Stimulated activated CD8-positive, alpha-beta memory T cell treated with anti-CD3 and anti-CD28 coated beads, Interleukin-12 subunit alpha, Interleukin-12 subunit beta, amount 100 ng/mL, for 24 hours (primary cell): ENCODE results near the gene GRID2.
"Not testable (repeated sequence)": the region's sequence is repeated elsewhere in the genome, so short reads cannot be mapped to it uniquely, and the experiment has no call there.

Experiments used
- DNase-seq: peaks from one replicate; pipeline ENCODE4 v3.0.0-alpha.2; 2020; ENCODE audit errors: extremely low read depth

GRID2 gene

DNA sequence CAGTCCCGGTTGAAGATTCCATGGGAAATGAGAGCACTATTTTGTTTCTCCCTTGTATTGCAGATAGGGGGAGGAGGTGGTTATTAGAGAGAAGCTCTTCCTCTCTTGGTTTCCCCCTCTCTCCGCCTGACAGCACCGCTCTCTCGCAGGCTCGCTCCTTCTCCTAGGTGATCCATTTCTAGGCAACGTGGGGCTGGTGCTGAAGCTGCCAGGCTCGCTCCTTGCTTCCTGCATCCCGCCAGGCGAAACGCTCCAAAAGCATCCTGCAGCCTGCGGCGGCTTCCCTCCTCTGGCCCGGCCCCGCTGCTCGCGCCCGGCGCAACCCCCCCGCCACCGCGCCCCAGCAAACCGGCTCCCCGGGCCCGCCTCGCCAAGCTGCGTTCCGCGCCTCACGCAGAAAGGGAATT lies at the start of gene GRID2:
Gene GRID2, plus strand, starts transcription at position 346 of the 407 bp plus-strand sequence.
- no peak for DNase-seq

GRCh38 chr4:92253986-92254671 lies 49.6 kb upstream of the GRID2 start:
- no peak for DNase-seq

- no peak for DNase-seq
These were observed 48.9 kb upstream of the GRID2 start for GRCh38 chr4:92254767-92255442.

- no peak for DNase-seq
These were observed 47.9 kb upstream of the GRID2 start for GRCh38 chr4:92255920-92256244.

GRCh38 chr4:92257931-92258857 lies 45.6 kb upstream of the GRID2 start:
- DNase-seq = no peak

- no peak for DNase-seq
These were observed 42.5 kb upstream of the GRID2 start for GRCh38 chr4:92261256-92261655.

DNA sequence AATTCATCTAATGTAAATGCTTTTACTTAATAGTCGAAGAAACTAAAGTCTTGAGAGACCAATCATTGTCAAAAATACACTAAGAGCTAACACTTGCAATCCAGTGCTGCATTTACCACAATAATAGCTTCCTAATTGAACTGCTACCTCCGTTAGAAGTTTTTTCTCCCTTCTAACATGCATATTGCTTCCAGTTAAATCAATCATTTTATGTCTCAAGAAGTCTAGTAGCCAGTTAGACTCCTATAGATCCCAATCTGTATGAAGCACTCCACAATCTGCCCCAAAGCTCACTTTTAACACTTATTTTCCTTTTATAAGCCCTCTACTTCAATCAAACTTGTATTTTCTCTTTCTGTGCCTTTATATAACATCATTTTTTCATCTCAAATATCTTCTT lies 41.4 kb upstream of the GRID2 start:
- DNase-seq = no peak

GRCh38 chr4:92263010-92263409 lies 40.8 kb upstream of the GRID2 start:
- DNase-seq = no peak

DNA sequence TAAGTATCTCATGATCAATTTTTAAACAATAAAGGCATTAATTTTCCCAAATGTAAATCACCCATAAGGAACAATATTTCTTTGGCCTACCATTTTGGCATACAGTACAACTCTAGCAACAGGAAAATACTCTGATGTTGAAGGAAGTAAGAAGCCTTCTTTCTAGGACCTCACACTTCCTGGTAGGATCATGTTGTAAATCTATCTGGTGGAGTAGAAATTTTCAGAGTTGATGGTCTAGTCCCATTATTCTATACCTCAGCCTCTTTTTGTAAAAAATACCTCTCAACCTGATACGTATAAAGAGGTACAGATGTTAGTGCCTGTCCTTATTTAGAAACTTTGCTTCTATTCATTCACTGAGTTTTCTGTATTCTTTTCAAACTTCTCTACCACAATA lies 40.2 kb upstream of the GRID2 start:
- DNase-seq = no peak

DNA sequence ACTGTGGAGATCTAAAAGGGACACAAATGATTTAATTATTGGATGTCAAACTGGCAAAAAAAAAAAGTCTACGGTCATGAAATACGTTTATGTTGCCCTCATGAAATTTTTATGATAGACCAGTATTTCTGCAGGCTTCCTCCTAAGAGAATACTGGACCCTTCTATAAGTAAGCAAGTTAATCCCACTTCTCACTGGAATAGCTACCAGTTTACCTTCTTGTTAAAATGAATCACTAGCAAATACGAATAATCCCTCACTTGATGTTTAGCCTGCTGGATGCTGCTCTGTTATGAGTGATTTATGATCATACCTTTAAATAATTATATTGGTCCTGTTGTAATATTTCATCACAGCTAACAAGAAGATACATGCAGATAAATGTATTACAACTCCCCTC lies 39.6 kb upstream of the GRID2 start:
- DNase-seq = no peak

- DNase-seq = no peak
These were observed 38.7 kb upstream of the GRID2 start for GRCh38 chr4:92265021-92265420.

- no peak for DNase-seq
These were observed 38.0 kb upstream of the GRID2 start for GRCh38 chr4:92265798-92266197.

GRCh38 chr4:92266521-92266920 lies 37.2 kb upstream of the GRID2 start:
- no peak for DNase-seq

DNA sequence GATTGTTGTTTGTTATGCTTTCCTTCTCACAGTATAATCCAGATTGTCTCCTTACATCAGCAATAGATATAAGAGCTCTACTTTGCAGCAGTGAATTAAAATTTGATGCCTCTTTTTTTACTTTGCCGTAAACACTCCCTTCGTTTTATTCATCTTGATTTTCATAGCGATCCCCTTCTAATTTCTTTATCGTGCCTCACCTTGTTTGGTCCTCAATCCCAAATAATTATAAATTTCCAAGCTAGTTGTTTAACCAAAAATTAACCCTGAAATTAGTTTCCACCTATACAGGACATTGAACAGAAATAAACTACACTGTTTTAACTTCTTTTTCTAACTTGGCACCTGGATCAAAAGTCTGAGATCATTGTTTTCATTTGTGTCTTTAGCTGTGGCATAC lies 35.1 kb upstream of the GRID2 start:
- no peak for DNase-seq

DNA sequence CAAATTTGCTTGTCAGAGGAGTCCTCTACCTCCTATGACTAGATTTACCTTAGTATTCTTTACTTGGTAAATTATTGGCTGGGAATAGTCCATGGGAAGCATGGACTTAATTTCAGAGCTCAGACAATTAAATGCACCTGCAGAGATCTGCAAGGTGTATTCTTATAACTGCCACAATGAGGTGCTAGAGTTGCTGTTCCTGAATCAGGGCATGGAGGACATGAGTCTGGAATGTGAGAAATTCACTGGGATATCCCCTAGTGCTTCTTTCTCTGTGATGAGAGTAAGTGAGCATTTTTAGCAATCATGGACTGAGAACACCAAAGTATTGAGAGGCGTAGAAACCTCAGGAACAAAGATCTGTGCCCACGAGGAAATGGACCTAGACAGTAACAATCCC lies 32.9 kb upstream of the GRID2 start:
- no peak for DNase-seq

DNA sequence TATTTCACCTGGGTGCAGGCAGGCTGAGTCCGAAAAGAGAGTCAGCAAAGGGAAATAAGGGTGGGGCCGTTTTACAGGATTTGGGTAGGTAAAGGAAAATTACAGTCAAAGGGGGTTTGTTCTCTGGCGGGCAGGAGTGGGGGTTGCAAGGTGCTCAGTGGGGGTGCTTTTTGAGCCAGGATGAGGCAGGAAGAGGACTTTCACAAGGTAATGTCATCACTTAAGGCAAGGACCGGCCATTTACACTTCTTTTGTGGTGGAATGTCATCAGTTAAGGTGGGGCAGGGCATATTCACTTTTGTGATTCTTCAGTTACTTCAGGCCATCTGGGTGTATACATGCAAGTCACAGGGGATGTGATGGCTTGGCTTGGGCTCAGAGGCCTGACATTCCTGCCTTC lies 32.2 kb upstream of the GRID2 start:
- DNase-seq = not testable (repeated sequence)

GRCh38 chr4:92277057-92277881 lies 26.5 kb upstream of the GRID2 start:
- DNase-seq = not testable (repeated sequence)

DNA sequence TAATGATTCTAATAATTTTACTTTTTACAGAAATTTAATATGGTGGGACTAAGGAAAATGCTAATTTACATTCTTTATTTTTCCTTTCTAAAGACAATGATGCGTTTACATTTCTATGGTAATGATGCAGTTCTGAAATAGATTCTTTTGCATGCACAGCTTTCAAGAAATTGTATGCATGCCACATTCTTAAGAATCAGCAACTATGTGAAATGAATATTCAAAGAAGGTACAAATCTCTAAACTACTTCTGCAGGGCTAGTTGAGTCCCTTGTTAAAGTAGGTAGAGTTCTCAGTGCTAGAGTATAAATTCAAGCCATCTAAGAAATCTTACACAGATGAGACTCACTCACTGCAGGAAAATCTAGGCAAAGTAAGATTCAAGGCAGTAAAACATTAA lies 24.5 kb upstream of the GRID2 start:
- no peak for DNase-seq

DNA sequence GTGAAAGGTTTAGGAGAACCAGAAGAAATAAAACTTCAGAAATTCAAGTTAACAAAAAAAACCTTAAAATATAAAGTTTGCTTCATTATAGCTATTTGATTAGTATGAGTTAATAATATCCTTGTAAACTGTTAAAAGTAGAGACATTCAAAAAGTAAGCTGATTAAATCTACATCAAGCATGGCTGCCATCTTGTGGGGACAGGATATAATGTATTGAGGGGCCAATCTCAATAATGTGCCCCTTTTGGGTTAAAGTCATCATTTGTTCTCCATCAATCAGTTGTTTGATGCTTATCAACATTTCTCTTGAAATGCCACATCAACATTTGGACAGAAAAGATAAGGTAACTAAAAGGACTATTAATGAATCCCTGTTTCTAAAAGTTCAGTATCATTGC lies 4.6 kb upstream of the GRID2 start:
- no peak for DNase-seq

GRCh38 chr4:92304121-92304520 lies 355 bp downstream of the GRID2 start:
- no peak for DNase-seq

GRCh38 chr4:92304606-92305005 lies 840 bp downstream of the GRID2 start:
- no peak for DNase-seq
